SU-DHL-6 (cell line): Measurements from ENCODE around the gene TRIM29.

Experiments
- H2AFZ ChIP-seq: fragments of 200-600 bp; sonication (generic); 2 replicates; pipeline ENCODE4 v1.6.1; 2014; ENCODE audit warnings: low read depth, mild to moderate bottlenecking, moderate library complexity, mixed read lengths, antibody characterized with exemption, low read length; ENCODE audit not compliant: severe bottlenecking
- H3F3A ChIP-seq: fragments of 200-600 bp; shearing (Covaris generic); 2 replicates; pipeline ENCODE4 v1.6.0; 2016; ENCODE audit warnings: antibody characterized with exemption, mild to moderate bottlenecking; ENCODE audit not compliant: insufficient read depth
- H3K27ac ChIP-seq: fragments of 200-600 bp; sonication (generic); 2 replicates; pipeline ENCODE4 v1.5.1; 2016; ENCODE audit warnings: low read depth, mild to moderate bottlenecking, low read length, moderate library complexity, mixed read lengths
- H3K27me3 ChIP-seq: fragments of 200-600 bp; sonication (generic), shearing (Covaris generic); 2 replicates; pipeline ENCODE4 v1.6.0; 2014; ENCODE audit warnings: mild to moderate bottlenecking, low read length
- H3K36me3 ChIP-seq: fragments of 200-600 bp; sonication (generic); 2 replicates; pipeline ENCODE4 v1.6.1; 2014; ENCODE audit warnings: mild to moderate bottlenecking, low read length, mixed read lengths
- H3K4me2 ChIP-seq: fragments of 300-600, 200-600 bp; shearing (Covaris generic), sonication (generic); 2 replicates; pipeline ENCODE4 v1.6.0; 2014; ENCODE audit warnings: low read length, low read depth, mild to moderate bottlenecking; ENCODE audit not compliant: poor library complexity, severe bottlenecking
- H3K4me3 ChIP-seq: fragments of 200-600 bp; sonication (generic); 2 replicates; pipeline ENCODE4 v1.5.1; 2014; ENCODE audit warnings: antibody characterized with exemption, low read length, mild to moderate bottlenecking, mixed read lengths; ENCODE audit not compliant: insufficient read depth, poor library complexity, severe bottlenecking
- H3K79me2 ChIP-seq: fragments of 200-600 bp; sonication (generic); 2 replicates; pipeline ENCODE4 v1.6.1; 2014; ENCODE audit warnings: mild to moderate bottlenecking, low read length, moderate library complexity; ENCODE audit not compliant: insufficient read depth
- H3K9ac ChIP-seq: fragments of 200-600 bp; sonication (generic); 2 replicates; pipeline ENCODE4 v1.7.0; 2014; ENCODE audit warnings: mild to moderate bottlenecking, low read length
- H3K9me2 ChIP-seq: fragments of 200-600 bp; sonication (generic); replicated peaks from 2 replicates; pipeline ENCODE4 v1.6.1; 2014; ENCODE audit warnings: low read length; ENCODE audit not compliant: insufficient read depth
- H3K9me3 ChIP-seq: fragments of 200-600 bp; sonication (generic); 2 replicates; pipeline ENCODE4 v1.6.1; 2014; ENCODE audit warnings: low read length, mixed read lengths; ENCODE audit not compliant: insufficient read depth
- H4K20me1 ChIP-seq: fragments of 200-600 bp; sonication (generic); 2 replicates; pipeline ENCODE4 v1.6.1; 2014; ENCODE audit warnings: low read depth, mild to moderate bottlenecking, antibody characterized with exemption, low read length, moderate library complexity, mixed read lengths
- CTCF ChIP-seq: fragments of 200-600 bp; sonication (generic); IDR thresholded peaks from one replicate; pipeline ENCODE4 v1.5.1; 2017; ENCODE audit warnings: antibody characterized with exemption, mild to moderate bottlenecking, low read length, moderate library complexity; ENCODE audit not compliant: insufficient read depth, poor library complexity, severe bottlenecking
- EZH2phosphoT487 ChIP-seq: fragments of 200-600 bp; sonication (generic), shearing (Covaris generic); conservative IDR thresholded peaks from 2 replicates; pipeline ENCODE4 v1.6.1; 2018; ENCODE audit warnings: mild to moderate bottlenecking, antibody characterized with exemption, low read length, moderate library complexity, mixed read lengths

TRIM29 gene

GRCh38 chr11:120185706-120186455, 48.0 kb upstream of the TRIM29 start:
- Histone ChIP-seq H4K20me1 (no peaks in the 10 kb centered on the region), H3K4me3 (no peak overlapping the region), H3K27me3 (no peaks in the 10 kb centered on the region), H3K9me2 (no peaks in the 10 kb centered on the region), H3K9me3 (no peaks in the 10 kb centered on the region), H3K36me3 (no peaks in the 10 kb centered on the region), H3K9ac (no peak overlapping the region), H3K4me2 (no peak overlapping the region), H2AFZ (no peak overlapping the region), H3K79me2 (no peaks in the 10 kb centered on the region), H3F3A (no peaks in the 10 kb centered on the region), H3K27ac (no peak overlapping the region)
- no peak for TF ChIP-seq EZH2phosphoT487
- no peak for TF ChIP-seq CTCF

- Histone ChIP-seq H3K27me3 (no peaks in the 10 kb centered on the region), H3K36me3 (no peaks in the 10 kb centered on the region), H3K27ac (no peak overlapping the region), H3K9ac (no peak overlapping the region), H3K9me3 (no peaks in the 10 kb centered on the region), H3K4me2 (no peak overlapping the region), H3K79me2 (no peaks in the 10 kb centered on the region), H2AFZ (no peak overlapping the region), H3K9me2 (no peaks in the 10 kb centered on the region), H3K4me3 (no peak overlapping the region), H4K20me1 (no peaks in the 10 kb centered on the region), H3F3A (no peaks in the 10 kb centered on the region)
- no peak for TF ChIP-seq CTCF
- TF ChIP-seq EZH2phosphoT487 = no peak
These were observed 47.2 kb upstream of the TRIM29 start for GRCh38 chr11:120184946-120185705.

- H3K9me3 ChIP-seq = no peaks in the 10 kb centered on the region
- TF ChIP-seq CTCF = no peak
- no peak for TF ChIP-seq EZH2phosphoT487
- H2AFZ ChIP-seq = no peak overlapping the region
- H3F3A ChIP-seq = no peaks in the 10 kb centered on the region
- H3K36me3 ChIP-seq = no peaks in the 10 kb centered on the region
- no peak overlapping the region for H3K4me3 ChIP-seq
- H3K27ac ChIP-seq = no peak overlapping the region
- no peak overlapping the region for H3K9ac ChIP-seq
- H4K20me1 ChIP-seq = no peaks in the 10 kb centered on the region
- no peaks in the 10 kb centered on the region for H3K9me2 ChIP-seq
- H3K79me2 ChIP-seq = no peaks in the 10 kb centered on the region
- H3K27me3 ChIP-seq = no peaks in the 10 kb centered on the region
- no peak overlapping the region for H3K4me2 ChIP-seq
These were observed 46.5 kb upstream of the TRIM29 start for GRCh38 chr11:120184371-120184945.
